Mammary epithelial cell (primary cell): ENCODE measurements around the gene SLC47A2.
"Not testable (repeated sequence)": the region's sequence is repeated elsewhere in the genome, so short reads cannot be mapped to it uniquely, and the experiment has no call there.

ENCODE experiments used
- EZH2 ChIP-seq: IDR thresholded peaks from 2 replicates; pipeline ENCODE4 v1.6.1; 2012; ENCODE audit warnings: low read length, inconsistent platforms, borderline replicate concordance
- TF ChIP-seq, protein P1 (sequence below), 2 donors: IDR thresholded peaks in 1 of 2; conservative IDR thresholded peaks in 1 of 2; 2 replicates each; pipeline ENCODE4 v1.5.1; 2011 to 2012; ENCODE audit warnings: inconsistent platforms in 2 of 2, low read length in 2 of 2, mild to moderate bottlenecking in 2 of 2, control low read depth in 1 of 2, low read depth in 1 of 2; ENCODE audit not compliant: insufficient read depth in 1 of 2; ENCODE audit errors: extremely low read depth in 1 of 2

DNA sequence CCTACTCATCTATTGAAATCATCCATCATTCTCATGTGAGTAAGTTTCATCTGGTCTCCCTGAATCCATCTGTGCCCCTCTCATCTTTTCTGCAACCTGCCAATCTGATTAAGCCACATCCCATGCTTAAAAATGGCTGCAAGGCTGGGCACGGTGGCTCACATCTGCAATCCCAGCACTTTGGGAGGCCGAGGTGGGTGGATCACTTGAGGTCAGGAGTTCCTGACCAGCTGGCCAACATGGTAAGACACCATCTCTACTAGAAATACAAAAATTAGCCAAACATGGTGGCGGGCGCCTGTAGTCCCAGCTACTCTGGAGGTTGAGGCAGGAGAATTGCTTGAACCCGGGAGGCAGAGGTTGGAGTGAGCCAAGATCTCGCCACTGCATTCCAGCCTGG is 47.6 kb upstream of the SLC47A2 start:
- TF ChIP-seq, protein P1, sequence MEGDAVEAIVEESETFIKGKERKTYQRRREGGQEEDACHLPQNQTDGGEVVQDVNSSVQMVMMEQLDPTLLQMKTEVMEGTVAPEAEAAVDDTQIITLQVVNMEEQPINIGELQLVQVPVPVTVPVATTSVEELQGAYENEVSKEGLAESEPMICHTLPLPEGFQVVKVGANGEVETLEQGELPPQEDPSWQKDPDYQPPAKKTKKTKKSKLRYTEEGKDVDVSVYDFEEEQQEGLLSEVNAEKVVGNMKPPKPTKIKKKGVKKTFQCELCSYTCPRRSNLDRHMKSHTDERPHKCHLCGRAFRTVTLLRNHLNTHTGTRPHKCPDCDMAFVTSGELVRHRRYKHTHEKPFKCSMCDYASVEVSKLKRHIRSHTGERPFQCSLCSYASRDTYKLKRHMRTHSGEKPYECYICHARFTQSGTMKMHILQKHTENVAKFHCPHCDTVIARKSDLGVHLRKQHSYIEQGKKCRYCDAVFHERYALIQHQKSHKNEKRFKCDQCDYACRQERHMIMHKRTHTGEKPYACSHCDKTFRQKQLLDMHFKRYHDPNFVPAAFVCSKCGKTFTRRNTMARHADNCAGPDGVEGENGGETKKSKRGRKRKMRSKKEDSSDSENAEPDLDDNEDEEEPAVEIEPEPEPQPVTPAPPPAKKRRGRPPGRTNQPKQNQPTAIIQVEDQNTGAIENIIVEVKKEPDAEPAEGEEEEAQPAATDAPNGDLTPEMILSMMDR (conservative IDR thresholded peaks at IDR 0.05 in 1 of 2, IDR thresholded peaks at IDR 0.05 in 1 of 2; ENCODE audit: extremely low read depth in 1 of 2, insufficient read depth in 1 of 2, low read depth in 1 of 2, low read length in 2 of 2) = not testable (repeated sequence)
- TF ChIP-seq EZH2 = not testable (repeated sequence)
